Progenitor cell of endocrine pancreas (in vitro differentiated cells): ENCODE data around the gene MATR3. TPM values are rescaled to one million over a fixed set of nuclear protein-coding genes. Genes with fewer than 3 reads are reported as not detected.
A peak's percentile ranks its signal among the peaks of the same experiment; 100 is the strongest.
"Not testable (repeated sequence)": the region's sequence is repeated elsewhere in the genome, so short reads cannot be mapped to it uniquely, and the experiment has no call there.

ENCODE experiments used
- DNase-seq: peaks from one replicate; pipeline ENCODE4 v3.0.0; 2021; ENCODE audit warnings: low spot score; ENCODE audit not compliant: unreplicated experiment
- H3K27ac Mint-ChIP-seq: 2 replicates; pipeline ENCODE4 v1.8.0; 2021; ENCODE audit warnings: mild to moderate bottlenecking, moderate library complexity, mixed read lengths
- H3K27me3 Mint-ChIP-seq: 2 replicates; pipeline ENCODE4 v1.8.0; 2021; ENCODE audit warnings: mixed read lengths
- H3K36me3 Mint-ChIP-seq: 2 replicates; pipeline ENCODE4 v1.8.0; 2022; ENCODE audit warnings: mixed read lengths; ENCODE audit not compliant: insufficient read depth
- H3K4me1 Mint-ChIP-seq: 2 replicates; pipeline ENCODE4 v1.8.0; 2021; ENCODE audit warnings: low read depth, mixed read lengths
- H3K4me3 Mint-ChIP-seq: 2 replicates; pipeline ENCODE4 v1.8.0; 2021; ENCODE audit warnings: low read depth, mild to moderate bottlenecking, moderate library complexity, mixed read lengths
- H3K9me3 Mint-ChIP-seq: 2 replicates; pipeline ENCODE4 v1.8.0; 2021; ENCODE audit warnings: low read depth, mixed read lengths
- total RNA-seq: library from RNA; stranded (reverse); gene quantifications from 2 replicates; pipeline ENCODE4 v1.2.1, GENCODE V29; 2021
- TF ChIP-seq, protein P1 (sequence below): fragments of 200-600 bp; sonication (generic); IDR thresholded peaks from one replicate; pipeline ENCODE4 v1.5.0; 2021; ENCODE audit warnings: antibody characterized with exemption, mild to moderate bottlenecking; ENCODE audit not compliant: unreplicated experiment

MATR3 gene
- total RNA-seq, 1 donor from 2014 or later = 336 TPM

DNA sequence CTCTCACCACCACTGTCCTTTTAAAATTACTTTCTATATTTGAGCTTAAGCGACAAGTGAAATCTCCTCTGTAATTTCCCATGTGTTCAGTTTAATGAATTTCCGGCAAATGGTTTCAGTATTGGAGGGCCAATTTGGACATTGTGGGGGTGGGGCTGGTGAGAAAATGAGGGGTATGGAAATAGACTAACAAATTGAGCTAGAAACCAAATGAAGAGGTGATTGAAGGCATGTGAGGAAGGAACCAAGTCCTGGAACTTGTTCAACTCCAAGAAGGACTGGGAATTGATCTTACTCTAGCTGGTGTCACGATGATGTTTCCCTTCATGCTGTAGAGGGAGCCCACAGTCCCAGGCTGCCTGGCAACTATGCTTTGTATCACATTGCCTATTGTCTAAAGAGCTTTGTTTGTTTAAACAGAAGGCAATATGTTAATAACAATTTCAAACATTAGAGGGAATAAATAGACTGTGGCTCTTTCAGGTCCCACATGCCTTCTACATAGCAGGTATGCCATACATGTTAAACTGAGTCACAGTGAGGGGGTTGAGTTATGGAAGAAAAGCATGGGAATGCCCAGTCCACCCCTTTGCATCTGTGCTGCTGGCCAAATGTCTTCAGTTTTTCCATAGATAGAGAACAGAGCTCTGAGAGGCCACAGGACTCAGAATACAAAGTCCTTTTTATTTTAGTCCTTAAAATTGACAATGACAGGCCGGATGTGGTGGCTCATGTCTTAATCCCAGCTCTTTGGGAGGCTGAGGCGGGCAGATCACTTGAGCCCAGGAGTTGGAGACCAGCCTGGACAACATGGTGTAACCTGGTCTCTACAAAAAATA lies 25.0 kb upstream of the MATR3 start:
- H3K4me3 Mint-ChIP-seq = no peak overlapping the region
- no peak overlapping the region for H3K27ac Mint-ChIP-seq
- H3K27me3 Mint-ChIP-seq = peaks cover 9% of the 10 kb centered on the region
- H3K9me3 Mint-ChIP-seq = no peaks in the 10 kb centered on the region
- H3K4me1 Mint-ChIP-seq = peaks cover 11% of the 10 kb centered on the region
- H3K36me3 Mint-ChIP-seq = no peaks in the 10 kb centered on the region
- TF ChIP-seq, protein P1, sequence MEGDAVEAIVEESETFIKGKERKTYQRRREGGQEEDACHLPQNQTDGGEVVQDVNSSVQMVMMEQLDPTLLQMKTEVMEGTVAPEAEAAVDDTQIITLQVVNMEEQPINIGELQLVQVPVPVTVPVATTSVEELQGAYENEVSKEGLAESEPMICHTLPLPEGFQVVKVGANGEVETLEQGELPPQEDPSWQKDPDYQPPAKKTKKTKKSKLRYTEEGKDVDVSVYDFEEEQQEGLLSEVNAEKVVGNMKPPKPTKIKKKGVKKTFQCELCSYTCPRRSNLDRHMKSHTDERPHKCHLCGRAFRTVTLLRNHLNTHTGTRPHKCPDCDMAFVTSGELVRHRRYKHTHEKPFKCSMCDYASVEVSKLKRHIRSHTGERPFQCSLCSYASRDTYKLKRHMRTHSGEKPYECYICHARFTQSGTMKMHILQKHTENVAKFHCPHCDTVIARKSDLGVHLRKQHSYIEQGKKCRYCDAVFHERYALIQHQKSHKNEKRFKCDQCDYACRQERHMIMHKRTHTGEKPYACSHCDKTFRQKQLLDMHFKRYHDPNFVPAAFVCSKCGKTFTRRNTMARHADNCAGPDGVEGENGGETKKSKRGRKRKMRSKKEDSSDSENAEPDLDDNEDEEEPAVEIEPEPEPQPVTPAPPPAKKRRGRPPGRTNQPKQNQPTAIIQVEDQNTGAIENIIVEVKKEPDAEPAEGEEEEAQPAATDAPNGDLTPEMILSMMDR = no peak
- no peak for DNase-seq

DNA sequence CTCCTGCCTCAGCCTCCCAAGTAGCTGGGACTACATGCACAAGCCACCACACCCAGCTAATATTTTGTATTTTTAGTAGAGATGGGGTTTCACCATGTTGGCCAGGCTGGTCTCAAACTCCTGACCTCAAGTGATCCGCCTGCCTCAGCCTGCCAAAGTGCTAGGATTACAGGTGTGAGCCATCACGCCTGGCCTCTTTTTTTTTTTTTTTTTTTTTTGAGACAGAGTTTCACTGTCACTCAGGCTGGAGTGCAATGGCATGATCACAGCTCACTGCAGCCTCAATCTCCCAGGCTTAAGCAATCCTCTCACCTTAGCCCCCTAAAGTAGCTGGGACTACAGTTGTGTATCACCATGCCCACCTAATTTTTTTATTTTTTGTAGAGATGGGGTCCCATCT lies 22.8 kb upstream of the MATR3 start:
- DNase-seq, H3K27ac Mint-ChIP-seq, H3K36me3 Mint-ChIP-seq, H3K4me3 Mint-ChIP-seq, H3K9me3 Mint-ChIP-seq: not testable (repeated sequence)
- H3K4me1 Mint-ChIP-seq = peaks cover 16% of the 10 kb centered on the region
- peaks cover 22% of the 10 kb centered on the region for H3K27me3 Mint-ChIP-seq

DNA sequence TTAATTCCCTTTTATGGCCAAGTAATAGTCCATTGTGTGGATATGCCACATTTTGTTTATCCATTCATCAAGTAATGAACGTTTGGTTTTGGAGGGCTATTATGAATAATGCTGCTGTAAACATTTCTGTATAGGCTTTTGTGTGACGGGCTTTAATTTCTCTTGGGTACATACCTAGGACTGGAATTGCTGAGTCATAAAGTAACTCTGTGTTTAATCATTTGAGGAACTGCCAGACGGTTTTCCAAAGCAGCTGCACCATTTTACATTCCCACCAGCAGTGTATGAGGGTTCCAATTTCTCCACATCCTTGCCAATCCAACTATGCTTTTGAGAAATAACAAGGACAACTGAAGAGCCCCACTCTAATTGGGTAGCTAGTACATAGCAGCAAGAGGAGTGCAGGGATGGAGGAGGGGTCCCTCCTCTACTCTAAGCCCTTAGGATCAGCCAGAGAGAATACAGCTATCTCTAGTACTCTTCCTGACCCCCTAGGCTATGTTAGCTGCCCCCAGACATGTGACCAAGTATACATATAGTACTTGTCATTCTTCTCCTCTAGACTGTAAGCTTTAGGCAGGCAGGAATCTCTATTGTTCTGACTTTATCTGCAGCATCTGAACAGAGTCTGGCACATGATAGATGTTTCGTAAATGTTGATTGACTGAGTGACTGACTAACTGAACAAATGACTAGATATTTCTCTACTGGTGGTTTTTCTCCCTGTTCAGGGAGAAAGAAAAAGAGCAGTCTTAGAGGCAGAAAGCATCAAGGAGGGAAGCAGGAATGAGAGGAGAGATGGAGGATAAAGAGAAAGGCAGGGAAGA lies 22.1 kb upstream of the MATR3 start:
- TF ChIP-seq, protein P1 = no peak
- Mint-ChIP-seq H3K4me1 (peaks cover 21% of the 10 kb centered on the region), H3K9me3 (no peaks in the 10 kb centered on the region), H3K27ac (no peak overlapping the region), H3K27me3 (peaks cover 22% of the 10 kb centered on the region), H3K4me3 (no peak overlapping the region), H3K36me3 (no peaks in the 10 kb centered on the region)
- DNase-seq = no peak

DNA sequence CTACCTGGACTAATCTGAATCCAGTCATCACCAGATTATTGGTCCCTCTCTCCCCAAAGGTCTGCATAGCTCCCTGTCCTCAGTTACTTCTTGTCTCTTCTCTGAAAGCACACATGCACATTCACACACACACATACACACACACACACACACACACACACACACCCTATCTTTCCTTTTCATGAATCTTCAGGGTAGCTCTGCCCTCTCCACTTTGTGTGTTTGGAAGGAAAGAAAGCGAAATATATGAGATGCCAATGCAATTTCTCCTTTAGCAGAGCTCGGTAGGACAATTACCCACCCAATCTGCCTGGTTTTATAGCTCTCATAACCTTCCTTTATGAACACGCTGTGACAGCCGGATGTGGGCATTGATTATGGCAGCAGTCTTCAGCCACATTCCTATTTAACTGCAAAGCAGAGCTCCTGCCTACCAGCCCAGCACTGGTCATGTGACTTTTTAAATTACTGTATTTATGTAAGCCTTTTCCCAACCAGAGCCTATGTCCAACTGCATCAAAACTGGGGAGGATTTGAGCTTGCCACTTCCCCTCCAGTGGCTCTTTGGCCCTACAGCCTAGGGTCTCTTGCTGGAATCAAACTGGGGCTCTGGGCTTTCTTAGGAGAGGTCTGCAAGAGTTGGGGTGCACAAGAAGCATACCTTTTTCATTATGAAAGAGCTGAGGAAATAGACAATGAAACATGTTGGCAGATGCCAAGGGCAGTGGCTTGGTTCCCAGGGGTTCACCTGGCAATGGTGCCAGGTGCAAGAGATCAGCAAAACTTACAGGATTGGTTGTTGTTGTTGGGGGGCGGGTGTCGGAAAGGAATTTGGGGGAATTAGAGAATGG lies 20.8 kb upstream of the MATR3 start:
- Mint-ChIP-seq H3K27ac (no peak overlapping the region), H3K4me3 (peak overlapping the region; percentile 78), H3K9me3 (no peaks in the 10 kb centered on the region), H3K27me3 (peaks cover 22% of the 10 kb centered on the region), H3K4me1 (peaks cover 22% of the 10 kb centered on the region), H3K36me3 (no peaks in the 10 kb centered on the region)
- TF ChIP-seq, protein P1 = no peak
- no peak for DNase-seq

DNA sequence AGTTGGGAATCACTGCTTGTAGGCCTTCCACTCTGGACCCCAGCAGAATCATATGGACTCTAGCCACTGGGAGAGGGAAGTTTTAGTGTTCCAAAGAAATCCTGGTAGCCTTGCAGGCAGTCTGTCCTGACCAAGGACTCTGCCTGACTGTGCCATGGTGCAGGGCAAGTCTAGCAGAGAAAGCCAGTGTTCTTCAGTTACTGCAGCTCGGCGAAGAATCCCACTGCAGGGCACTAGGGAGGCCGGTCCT lies 20.3 kb upstream of the MATR3 start:
- no peaks in the 10 kb centered on the region for H3K9me3 Mint-ChIP-seq
- H3K4me1 Mint-ChIP-seq = peaks cover 20% of the 10 kb centered on the region
- no peak for DNase-seq

More for the DNA sequence above, 20.3 kb upstream of the MATR3 start:
- Mint-ChIP-seq H3K4me3 (peak overlapping the region; percentile 78), H3K27me3 (peaks cover 22% of the 10 kb centered on the region), H3K27ac (no peak overlapping the region), H3K36me3 (no peaks in the 10 kb centered on the region)
- TF ChIP-seq, protein P1 = no peak
